ENCODE measurements around the gene LAMA2. TPM values are rescaled to one million over a fixed set of nuclear protein-coding genes. Genes with fewer than 3 reads are reported as not detected.

LAMA2 gene
- total RNA-seq, 1 experiment from 2014 or later = 0.18 TPM

Small RNA genes lying within 50 kb of the gene (small RNA-seq; reads per million reads assigned to genes)
- not detected for gene RNU6-861P
